Smooth muscle cell (in vitro differentiated cells): ENCODE measurements around the gene C2orf69. TPM values are rescaled to one million over a fixed set of nuclear protein-coding genes. Genes with fewer than 3 reads are reported as not detected.

Source experiments
- DNase-seq: peaks from one replicate; lab custom pipeline; 2025; ENCODE audit not compliant: unreplicated experiment; lab: John Stamatoyannopoulos, UW
- H2AFZ ChIP-seq: fragments of 200-600 bp; sonication (generic); 2 replicates; pipeline ENCODE4 v1.6.0; 2016; ENCODE audit warnings: antibody characterized with exemption, low read depth, mild to moderate bottlenecking
- H3F3A ChIP-seq: fragments of 200-600 bp; sonication (generic); 2 replicates; pipeline ENCODE4 v1.6.0; 2017; ENCODE audit warnings: antibody characterized with exemption, low read depth
- H3K27ac ChIP-seq: fragments of 200-600 bp; sonication (generic); 2 replicates; pipeline ENCODE4 v1.5.1; 2016; ENCODE audit warnings: low read depth, mild to moderate bottlenecking
- H3K27me3 ChIP-seq: fragments of 200-600 bp; sonication (generic); 2 replicates; pipeline ENCODE4 v1.6.1; 2016; ENCODE audit warnings: low read depth, mild to moderate bottlenecking
- H3K36me3 ChIP-seq: fragments of 200-600 bp; sonication (generic); 2 replicates; pipeline ENCODE4 v1.5.1; 2016; ENCODE audit warnings: low read depth
- H3K4me1 ChIP-seq: fragments of 200-600 bp; sonication (generic); 2 replicates; pipeline ENCODE4 v1.5.1; 2016; ENCODE audit warnings: low read depth
- H3K4me2 ChIP-seq: fragments of 200-600 bp; sonication (generic); 2 replicates; pipeline ENCODE4 v1.6.0; 2016; ENCODE audit warnings: mild to moderate bottlenecking
- H3K4me3 ChIP-seq: fragments of 200-600 bp; sonication (generic); 2 replicates; pipeline ENCODE4 v1.5.1; 2016; ENCODE audit warnings: mild to moderate bottlenecking
- H3K79me2 ChIP-seq: fragments of 200-600 bp; sonication (generic); 2 replicates; pipeline ENCODE4 v1.6.0; 2016; ENCODE audit warnings: low read depth, mild to moderate bottlenecking
- H3K9ac ChIP-seq: fragments of 200-600 bp; sonication (generic); 2 replicates; pipeline ENCODE4 v1.6.0; 2016; ENCODE audit warnings: low read depth
- H3K9me3 ChIP-seq: fragments of 200-600 bp; sonication (generic); replicated peaks from 2 replicates; pipeline ENCODE4 v1.5.1; 2016; ENCODE audit warnings: low read depth
- H4K20me1 ChIP-seq: fragments of 200-600 bp; sonication (generic); 2 replicates; pipeline ENCODE4 v1.6.0; 2016; ENCODE audit warnings: low read depth
- CTCF ChIP-seq: fragments of 200-600 bp; sonication (generic); IDR thresholded peaks from 2 replicates; pipeline ENCODE4 v1.5.1; 2017; ENCODE audit warnings: borderline replicate concordance, mild to moderate bottlenecking, antibody characterized with exemption; ENCODE audit not compliant: insufficient read depth, poor library complexity, severe bottlenecking
- WGBS: methylation state at CpG from one replicate; pipeline ENCODE4 v1.1.7; 2016; ENCODE audit warnings: low lambda C conversion rate; 5-methylcytosine and 5-hydroxymethylcytosine counted together
- polyA plus RNA-seq: library from polyadenylated mRNA; unstranded; fragments of >200 nt; fragmentation: Nextera tagmentation; extraction: Ambion mirVana; gene quantifications from 2 replicates; pipeline ENCODE4 v1.2.1, GENCODE V29; 2016
- total RNA-seq: library from RNA; depleted of rRNA; stranded (reverse); fragments of >200 nt; gene quantifications from 2 replicates; pipeline ENCODE4 v1.2.3, GENCODE V29; 2014

C2orf69 gene
- total and polyA plus RNA-seq, 2 experiments from 2014 or later = 7.7 to 10.1 TPM

- H3K27me3 ChIP-seq = no peaks in the 10 kb centered on the region
- H3K9me3 ChIP-seq = no peaks in the 10 kb centered on the region
- peaks cover 76% of the 10 kb centered on the region for H3K79me2 ChIP-seq
- peak within 1 kb of the TSS; percentile 87 for H3K9ac ChIP-seq
- no peaks in the 10 kb centered on the region for H3F3A ChIP-seq
- H3K27ac ChIP-seq = peak within 1 kb of the TSS; percentile 87
- peak within 1 kb of the TSS; percentile 73 for H3K4me3 ChIP-seq
- under 1% methylated on average over 62 of the region's 64 CpGs for WGBS
- peaks cover 19% of the 10 kb centered on the region for H3K4me1 ChIP-seq
- H4K20me1 ChIP-seq = peaks cover 15% of the 10 kb centered on the region
- H3K4me2 ChIP-seq = peak within 1 kb of the TSS; percentile 87
- peak within 1 kb of the TSS; percentile 84 for H2AFZ ChIP-seq
- H3K36me3 ChIP-seq = no peaks in the 10 kb centered on the region
- no peak for TF ChIP-seq CTCF
- DNase-seq = peak; percentile 75
These were observed 44.4 kb downstream of the C2orf69 start, which contains the start of the genes MAIP1 and TYW5 for GRCh38 chr2:199955339-199956061. Gene MAIP1, plus strand, starts transcription at chr2:199955582. Its CDS starts 217 bp downstream, at chr2:199955799. Gene TYW5, minus strand, starts transcription at chr2:199955491. Its CDS starts 21 bp downstream, at chr2:199955470.

GRCh38 chr2:199956062-199956380 is 44.9 kb downstream of the C2orf69 start:
- peak overlapping the region; percentile 87 for H3K4me2 ChIP-seq
- no peaks in the 10 kb centered on the region for H3K27me3 ChIP-seq
- no peaks in the 10 kb centered on the region for H3F3A ChIP-seq
- peaks cover 19% of the 10 kb centered on the region for H3K4me1 ChIP-seq
- H3K9ac ChIP-seq = peak overlapping the region; percentile 87
- 3% methylated on average over 10 of the region's 10 CpGs for WGBS
- H3K79me2 ChIP-seq = peaks cover 72% of the 10 kb centered on the region
- peak overlapping the region; percentile 84 for H2AFZ ChIP-seq
- DNase-seq = no peak
- peaks cover 10% of the 10 kb centered on the region for H4K20me1 ChIP-seq
- H3K36me3 ChIP-seq = no peaks in the 10 kb centered on the region
- no peaks in the 10 kb centered on the region for H3K9me3 ChIP-seq
- peak overlapping the region; percentile 73 for H3K4me3 ChIP-seq
- peak overlapping the region; percentile 87 for H3K27ac ChIP-seq
- TF ChIP-seq CTCF = no peak

GRCh38 chr2:199958014-199958413 is 46.9 kb downstream of the C2orf69 start:
- H3K4me1 ChIP-seq = peaks cover 19% of the 10 kb centered on the region
- no peaks in the 10 kb centered on the region for H3F3A ChIP-seq
- peaks cover 6% of the 10 kb centered on the region for H4K20me1 ChIP-seq
- no peak overlapping the region for H2AFZ ChIP-seq
- 92% methylated on average over 4 of the region's 4 CpGs for WGBS
- no peak overlapping the region for H3K4me3 ChIP-seq
- H3K36me3 ChIP-seq = peaks cover 5% of the 10 kb centered on the region
- no peaks in the 10 kb centered on the region for H3K9me3 ChIP-seq
- no peak overlapping the region for H3K9ac ChIP-seq
- peak overlapping the region; percentile 87 for H3K4me2 ChIP-seq
- no peaks in the 10 kb centered on the region for H3K27me3 ChIP-seq
- H3K27ac ChIP-seq = no peak overlapping the region
- no peak for TF ChIP-seq CTCF
- H3K79me2 ChIP-seq = peaks cover 53% of the 10 kb centered on the region
- no peak for DNase-seq

- no peak overlapping the region for H3K9ac ChIP-seq
- H3K36me3 ChIP-seq = peaks cover 20% of the 10 kb centered on the region
- no peak overlapping the region for H3K4me3 ChIP-seq
- no peak overlapping the region for H3K27ac ChIP-seq
- H2AFZ ChIP-seq = no peak overlapping the region
- H4K20me1 ChIP-seq = no peaks in the 10 kb centered on the region
- no peaks in the 10 kb centered on the region for H3K27me3 ChIP-seq
- DNase-seq = no peak
- H3K4me1 ChIP-seq = peaks cover 4% of the 10 kb centered on the region
- H3K4me2 ChIP-seq = no peak overlapping the region
- WGBS = 98% methylated on average over 2 of the region's 2 CpGs
- TF ChIP-seq CTCF = no peak
- H3K79me2 ChIP-seq = peaks cover 20% of the 10 kb centered on the region
- no peaks in the 10 kb centered on the region for H3F3A ChIP-seq
- no peaks in the 10 kb centered on the region for H3K9me3 ChIP-seq
These were observed 51.1 kb downstream of the C2orf69 start for GRCh38 chr2:199962203-199962602.
